GM12878 (cell line): Measurements from ENCODE around the gene LRRC75A. TPM values are rescaled to one million over a fixed set of nuclear protein-coding genes. Genes with fewer than 3 reads are reported as not detected.

Source experiments
- ATF7 ChIP-seq: fragments of 450-650 bp; IDR thresholded peaks from 2 replicates; pipeline ENCODE4 v1.6.1; 2016; ENCODE audit warnings: low read depth, mild to moderate bottlenecking
- CHD4 ChIP-seq: fragments of 200-600 bp; sonication (generic); IDR thresholded peaks from 2 replicates; pipeline ENCODE4 v1.6.1; 2016; ENCODE audit warnings: mild to moderate bottlenecking
- FOS ChIP-seq: IDR thresholded peaks from 3 replicates; pipeline ENCODE4 v1.6.1; 2011; ENCODE audit warnings: borderline replicate concordance; ENCODE audit not compliant: insufficient read length; ENCODE audit errors: extremely low read depth
- LARP7 ChIP-seq: fragments of 450-650 bp; IDR thresholded peaks from 2 replicates; pipeline ENCODE4 v1.6.1; 2017; ENCODE audit warnings: mild to moderate bottlenecking
- NFXL1 ChIP-seq: fragments of 450-650 bp; IDR thresholded peaks from 2 replicates; pipeline ENCODE4 v1.6.1; 2017; ENCODE audit warnings: antibody characterized with exemption, mild to moderate bottlenecking, borderline replicate concordance
- NR2C2 ChIP-seq: IDR thresholded peaks from 2 replicates; pipeline ENCODE4 v1.6.1; 2011; ENCODE audit warnings: borderline replicate concordance, low read depth; ENCODE audit not compliant: control insufficient read depth, insufficient read length
- NRF1 ChIP-seq: conservative IDR thresholded peaks from 2 replicates; pipeline ENCODE4 v1.6.1; 2011; ENCODE audit warnings: mild to moderate bottlenecking, low read depth, low read length, improper control_type of control experiment
- PML ChIP-seq: IDR thresholded peaks from 2 replicates; pipeline ENCODE4 v1.6.1; 2012; ENCODE audit warnings: low read length, inconsistent platforms
- POLR2AphosphoS5 ChIP-seq: IDR thresholded peaks from 2 replicates; pipeline ENCODE4 v1.6.1; 2011; ENCODE audit warnings: mild to moderate bottlenecking, low read length, inconsistent platforms
- RELA ChIP-seq: fragments of 450-650 bp; IDR thresholded peaks from 2 replicates; pipeline ENCODE4 v1.8.0; 2014; ENCODE audit warnings: borderline replicate concordance; ENCODE audit not compliant: partially characterized antibody
- SREBF2 ChIP-seq: IDR thresholded peaks from 2 replicates; pipeline ENCODE4 v1.6.1; 2012; ENCODE audit warnings: mild to moderate bottlenecking, low read length
- polyA plus RNA-seq, 11 experiments: library from polyadenylated mRNA; depleted of rRNA in 4 of 11; unstranded in 6 of 11; stranded (reverse) in 5 of 11; fragments of >200 nt; fragmentation: Nextera tagmentation in 4 of 11; fragmentation: Illumina TruSeq in 1 of 11; extraction: Ambion mirVana in 4 of 11; extraction: Trizol in 1 of 11; gene quantifications; 1 replicate in 1 of 11; 2 replicates in 10 of 11; pipeline versions ENCODE4 v1.2.1 to v1.2.3, GENCODE V29; 2011 to 2016; ENCODE audit warnings: inconsistent platforms in 2 of 11, missing spikeins in 2 of 11, low read depth in 1 of 11
- total RNA-seq, 4 experiments: library from RNA; depleted of rRNA in 3 of 4; stranded (reverse); fragments of >200 nt in 3 of 4; fragmentation: Illumina TruSeq in 1 of 4; extraction: Trizol in 1 of 4; gene quantifications; 2 replicates each; pipeline versions ENCODE4 v1.2.1 to v1.2.3, GENCODE V29; 2013 to 2021
- TF ChIP-seq, protein P1 (sequence below): IDR thresholded peaks from 2 replicates; pipeline ENCODE4 v1.6.1; 2012; ENCODE audit warnings: low read depth, low read length, improper control_type of control experiment
- TF ChIP-seq, protein P2 (sequence below): fragments of 450-650 bp; formaldehyde crosslinking; IDR thresholded peaks from 2 replicates; pipeline ENCODE4 v1.5.0; 2022; ENCODE audit warnings: mild to moderate bottlenecking, missing genetic modification characterization
- TF ChIP-seq, protein P3 (sequence below): IDR thresholded peaks from 2 replicates; pipeline ENCODE4 v1.6.1; 2011; ENCODE audit warnings: low read depth, mild to moderate bottlenecking, low read length, moderate library complexity, borderline replicate concordance; ENCODE audit errors: extremely low read depth
- TF ChIP-seq, protein P4 (sequence below): IDR thresholded peaks from 2 replicates; pipeline ENCODE4 v1.6.1; 2012; ENCODE audit warnings: mild to moderate bottlenecking, low read depth, low read length
- TF ChIP-seq, protein P5 (sequence below): fragments of 450-650 bp; IDR thresholded peaks from 2 replicates; pipeline ENCODE4 v1.6.1; 2017; ENCODE audit warnings: borderline replicate concordance
- TF ChIP-seq, protein P6 (sequence below): fragments of 450-650 bp; IDR thresholded peaks from 2 replicates; pipeline ENCODE4 v1.6.1; 2016; ENCODE audit warnings: mild to moderate bottlenecking

The LRRC75A gene
- total and polyA plus RNA-seq, 10 of the 15 experiments (the other 5 are each of a cell fraction or from before 2014, with no cell fraction given): 0.01 to 1.3 (median 0.09) TPM; not detected in 2

DNA sequence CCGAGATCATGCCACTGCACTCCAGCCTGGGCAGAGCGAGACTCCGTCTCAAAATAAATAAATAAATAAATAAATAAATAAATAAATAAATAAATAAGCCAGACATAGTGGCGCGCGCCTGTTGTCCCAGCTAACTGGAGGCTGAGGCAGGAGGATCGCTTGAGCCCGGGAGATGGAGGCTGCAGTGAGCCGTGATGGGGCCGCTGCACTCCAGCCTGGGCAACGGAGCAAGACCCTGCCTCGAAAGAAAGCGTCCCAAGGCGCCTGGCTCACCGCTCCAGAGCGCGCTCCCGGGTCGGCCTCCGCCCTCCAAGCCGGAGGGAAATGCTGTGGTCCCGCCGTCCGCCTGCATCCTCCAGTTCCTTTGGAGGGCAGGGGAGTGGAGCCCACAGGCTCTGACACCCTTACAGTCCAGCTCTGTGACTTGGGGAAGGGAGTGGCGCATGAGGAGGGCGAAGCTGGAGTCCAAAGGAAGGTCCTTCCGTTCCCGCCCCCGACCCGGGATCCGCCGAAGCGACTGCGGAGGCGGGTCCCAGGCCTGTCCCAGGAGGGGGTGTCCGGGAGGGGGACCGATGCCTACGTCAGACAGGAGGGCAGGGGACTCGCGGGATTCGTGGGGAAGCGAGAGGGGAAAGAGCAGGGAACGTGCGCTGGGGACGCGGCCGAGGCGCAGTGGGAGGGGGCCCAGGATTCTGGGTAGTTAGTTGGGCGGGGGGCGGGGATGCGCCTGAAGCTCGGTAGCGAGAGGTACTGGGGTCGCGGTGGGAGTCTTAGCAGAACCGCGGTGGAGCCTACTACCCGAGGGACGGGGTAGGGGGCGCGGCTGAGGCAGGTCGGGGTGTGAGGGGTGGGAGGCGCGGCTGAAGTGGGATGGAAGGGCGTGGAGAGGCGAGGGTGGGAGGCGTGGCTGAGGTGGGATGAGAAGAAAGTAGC, 85.0 kb downstream of the LRRC75A start (continued):
- TF ChIP-seq NR2C2: no peak
- TF ChIP-seq, protein P1, sequence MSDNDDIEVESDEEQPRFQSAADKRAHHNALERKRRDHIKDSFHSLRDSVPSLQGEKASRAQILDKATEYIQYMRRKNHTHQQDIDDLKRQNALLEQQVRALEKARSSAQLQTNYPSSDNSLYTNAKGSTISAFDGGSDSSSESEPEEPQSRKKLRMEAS: no peak
- TF ChIP-seq, protein P2, sequence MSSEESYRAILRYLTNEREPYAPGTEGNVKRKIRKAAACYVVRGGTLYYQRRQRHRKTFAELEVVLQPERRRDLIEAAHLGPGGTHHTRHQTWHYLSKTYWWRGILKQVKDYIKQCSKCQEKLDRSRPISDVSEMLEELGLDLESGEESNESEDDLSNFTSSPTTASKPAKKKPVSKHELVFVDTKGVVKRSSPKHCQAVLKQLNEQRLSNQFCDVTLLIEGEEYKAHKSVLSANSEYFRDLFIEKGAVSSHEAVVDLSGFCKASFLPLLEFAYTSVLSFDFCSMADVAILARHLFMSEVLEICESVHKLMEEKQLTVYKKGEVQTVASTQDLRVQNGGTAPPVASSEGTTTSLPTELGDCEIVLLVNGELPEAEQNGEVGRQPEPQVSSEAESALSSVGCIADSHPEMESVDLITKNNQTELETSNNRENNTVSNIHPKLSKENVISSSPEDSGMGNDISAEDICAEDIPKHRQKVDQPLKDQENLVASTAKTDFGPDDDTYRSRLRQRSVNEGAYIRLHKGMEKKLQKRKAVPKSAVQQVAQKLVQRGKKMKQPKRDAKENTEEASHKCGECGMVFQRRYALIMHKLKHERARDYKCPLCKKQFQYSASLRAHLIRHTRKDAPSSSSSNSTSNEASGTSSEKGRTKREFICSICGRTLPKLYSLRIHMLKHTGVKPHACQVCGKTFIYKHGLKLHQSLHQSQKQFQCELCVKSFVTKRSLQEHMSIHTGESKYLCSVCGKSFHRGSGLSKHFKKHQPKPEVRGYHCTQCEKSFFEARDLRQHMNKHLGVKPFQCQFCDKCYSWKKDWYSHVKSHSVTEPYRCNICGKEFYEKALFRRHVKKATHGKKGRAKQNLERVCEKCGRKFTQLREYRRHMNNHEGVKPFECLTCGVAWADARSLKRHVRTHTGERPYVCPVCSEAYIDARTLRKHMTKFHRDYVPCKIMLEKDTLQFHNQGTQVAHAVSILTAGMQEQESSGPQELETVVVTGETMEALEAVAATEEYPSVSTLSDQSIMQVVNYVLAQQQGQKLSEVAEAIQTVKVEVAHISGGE (CRISPR knock-in tag): no peak
- TF ChIP-seq, protein P3, sequence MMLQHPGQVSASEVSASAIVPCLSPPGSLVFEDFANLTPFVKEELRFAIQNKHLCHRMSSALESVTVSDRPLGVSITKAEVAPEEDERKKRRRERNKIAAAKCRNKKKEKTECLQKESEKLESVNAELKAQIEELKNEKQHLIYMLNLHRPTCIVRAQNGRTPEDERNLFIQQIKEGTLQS: no peak
- no peak for TF ChIP-seq PML
- TF ChIP-seq POLR2AphosphoS5: no peak
- TF ChIP-seq, protein P4, sequence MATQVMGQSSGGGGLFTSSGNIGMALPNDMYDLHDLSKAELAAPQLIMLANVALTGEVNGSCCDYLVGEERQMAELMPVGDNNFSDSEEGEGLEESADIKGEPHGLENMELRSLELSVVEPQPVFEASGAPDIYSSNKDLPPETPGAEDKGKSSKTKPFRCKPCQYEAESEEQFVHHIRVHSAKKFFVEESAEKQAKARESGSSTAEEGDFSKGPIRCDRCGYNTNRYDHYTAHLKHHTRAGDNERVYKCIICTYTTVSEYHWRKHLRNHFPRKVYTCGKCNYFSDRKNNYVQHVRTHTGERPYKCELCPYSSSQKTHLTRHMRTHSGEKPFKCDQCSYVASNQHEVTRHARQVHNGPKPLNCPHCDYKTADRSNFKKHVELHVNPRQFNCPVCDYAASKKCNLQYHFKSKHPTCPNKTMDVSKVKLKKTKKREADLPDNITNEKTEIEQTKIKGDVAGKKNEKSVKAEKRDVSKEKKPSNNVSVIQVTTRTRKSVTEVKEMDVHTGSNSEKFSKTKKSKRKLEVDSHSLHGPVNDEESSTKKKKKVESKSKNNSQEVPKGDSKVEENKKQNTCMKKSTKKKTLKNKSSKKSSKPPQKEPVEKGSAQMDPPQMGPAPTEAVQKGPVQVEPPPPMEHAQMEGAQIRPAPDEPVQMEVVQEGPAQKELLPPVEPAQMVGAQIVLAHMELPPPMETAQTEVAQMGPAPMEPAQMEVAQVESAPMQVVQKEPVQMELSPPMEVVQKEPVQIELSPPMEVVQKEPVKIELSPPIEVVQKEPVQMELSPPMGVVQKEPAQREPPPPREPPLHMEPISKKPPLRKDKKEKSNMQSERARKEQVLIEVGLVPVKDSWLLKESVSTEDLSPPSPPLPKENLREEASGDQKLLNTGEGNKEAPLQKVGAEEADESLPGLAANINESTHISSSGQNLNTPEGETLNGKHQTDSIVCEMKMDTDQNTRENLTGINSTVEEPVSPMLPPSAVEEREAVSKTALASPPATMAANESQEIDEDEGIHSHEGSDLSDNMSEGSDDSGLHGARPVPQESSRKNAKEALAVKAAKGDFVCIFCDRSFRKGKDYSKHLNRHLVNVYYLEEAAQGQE: no peak
- TF ChIP-seq NRF1: no peak
- TF ChIP-seq, protein P5, sequence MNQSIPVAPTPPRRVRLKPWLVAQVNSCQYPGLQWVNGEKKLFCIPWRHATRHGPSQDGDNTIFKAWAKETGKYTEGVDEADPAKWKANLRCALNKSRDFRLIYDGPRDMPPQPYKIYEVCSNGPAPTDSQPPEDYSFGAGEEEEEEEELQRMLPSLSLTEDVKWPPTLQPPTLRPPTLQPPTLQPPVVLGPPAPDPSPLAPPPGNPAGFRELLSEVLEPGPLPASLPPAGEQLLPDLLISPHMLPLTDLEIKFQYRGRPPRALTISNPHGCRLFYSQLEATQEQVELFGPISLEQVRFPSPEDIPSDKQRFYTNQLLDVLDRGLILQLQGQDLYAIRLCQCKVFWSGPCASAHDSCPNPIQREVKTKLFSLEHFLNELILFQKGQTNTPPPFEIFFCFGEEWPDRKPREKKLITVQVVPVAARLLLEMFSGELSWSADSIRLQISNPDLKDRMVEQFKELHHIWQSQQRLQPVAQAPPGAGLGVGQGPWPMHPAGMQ: no peak
- TF ChIP-seq, protein P6, sequence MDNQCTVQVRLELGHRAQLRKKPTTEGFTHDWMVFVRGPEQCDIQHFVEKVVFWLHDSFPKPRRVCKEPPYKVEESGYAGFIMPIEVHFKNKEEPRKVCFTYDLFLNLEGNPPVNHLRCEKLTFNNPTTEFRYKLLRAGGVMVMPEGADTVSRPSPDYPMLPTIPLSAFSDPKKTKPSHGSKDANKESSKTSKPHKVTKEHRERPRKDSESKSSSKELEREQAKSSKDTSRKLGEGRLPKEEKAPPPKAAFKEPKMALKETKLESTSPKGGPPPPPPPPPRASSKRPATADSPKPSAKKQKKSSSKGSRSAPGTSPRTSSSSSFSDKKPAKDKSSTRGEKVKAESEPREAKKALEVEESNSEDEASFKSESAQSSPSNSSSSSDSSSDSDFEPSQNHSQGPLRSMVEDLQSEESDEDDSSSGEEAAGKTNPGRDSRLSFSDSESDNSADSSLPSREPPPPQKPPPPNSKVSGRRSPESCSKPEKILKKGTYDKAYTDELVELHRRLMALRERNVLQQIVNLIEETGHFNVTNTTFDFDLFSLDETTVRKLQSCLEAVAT: 0 out of 2 replicates have a peak, but pooled peaks have one; percentile 57
- no peak for TF ChIP-seq CHD4
- no peak for TF ChIP-seq ATF7
- TF ChIP-seq SREBF2: no peak
- no peak for TF ChIP-seq FOS
- TF ChIP-seq RELA: no peak
- no peak for TF ChIP-seq NFXL1
- TF ChIP-seq LARP7: peak; percentile 75
